HepG2 (cell line): Measurements from ENCODE around the gene MAPK14. TPM values are rescaled to one million over a fixed set of nuclear protein-coding genes. Genes with fewer than 3 reads are reported as not detected.

ENCODE experiments used
- ATF7 ChIP-seq, 2 experiments: fragments of 450-650 bp in 1 of 2; sonication (generic) in 1 of 2; formaldehyde crosslinking in 1 of 2; IDR thresholded peaks; 2 replicates each; pipeline versions ENCODE4 v1.4.0 to v1.6.1; 2016 to 2020; ENCODE audit warnings: antibody characterized with exemption in 1 of 2, mild to moderate bottlenecking in 1 of 2, missing genetic modification reagents in 1 of 2
- EED ChIP-seq: sonication (generic); formaldehyde crosslinking; IDR thresholded peaks from 2 replicates; pipeline ENCODE4 v1.5.0; 2020; ENCODE audit warnings: mild to moderate bottlenecking, missing genetic modification reagents
- FOXP1 ChIP-seq, 2 experiments: fragments of 450-650 bp in 1 of 2; IDR thresholded peaks; 2 replicates each; pipeline ENCODE4 v1.6.1; 2017 to 2018; ENCODE audit warnings: antibody characterized with exemption in 1 of 2
- KAT2B ChIP-seq: fragments of 150-350 bp; IDR thresholded peaks from 2 replicates; pipeline ENCODE4 v1.6.1; 2014; ENCODE audit warnings: low read depth, low read length, borderline replicate concordance
- KDM2A ChIP-seq: sonication (generic); formaldehyde crosslinking; IDR thresholded peaks from 2 replicates; pipeline ENCODE4 v1.4.0; 2020; ENCODE audit warnings: low read depth, missing genetic modification reagents, borderline replicate concordance
- KLF9 ChIP-seq: IDR thresholded peaks from 2 replicates; pipeline ENCODE4 v1.6.1; 2016; ENCODE audit warnings: low read depth
- NCOA2 ChIP-seq: sonication (generic); formaldehyde crosslinking; IDR thresholded peaks from 2 replicates; pipeline ENCODE4 v1.8.0; 2022; ENCODE audit warnings: inconsistent platforms
- NFAT5 ChIP-seq: sonication (generic); formaldehyde crosslinking; IDR thresholded peaks from 2 replicates; pipeline ENCODE4 v1.4.0; 2020; ENCODE audit warnings: missing genetic modification reagents
- POLR2G ChIP-seq: fragments of 200-400 bp; formaldehyde crosslinking; IDR thresholded peaks from 2 replicates; pipeline ENCODE4 v1.6.1; 2018; ENCODE audit warnings: mild to moderate bottlenecking, low read depth, low read length, moderate library complexity
- RBM39 ChIP-seq: fragments of 200-400 bp; formaldehyde crosslinking; IDR thresholded peaks from one replicate; pipeline ENCODE4 v1.6.1; 2018; ENCODE audit warnings: antibody characterized with exemption, mild to moderate bottlenecking, low read depth, low read length; ENCODE audit not compliant: poor library complexity, severe bottlenecking
- SNAPC2 ChIP-seq: sonication (generic); formaldehyde crosslinking; IDR thresholded peaks from 2 replicates; pipeline ENCODE4 v1.8.1; 2022; ENCODE audit warnings: mild to moderate bottlenecking, missing genetic modification reagents
- ZC3H13 ChIP-seq: sonication (generic); formaldehyde crosslinking; IDR thresholded peaks from 2 replicates; pipeline ENCODE4 v1.8.1; 2023; ENCODE audit warnings: mild to moderate bottlenecking, missing genetic modification reagents, moderate library complexity
- ZNF10 ChIP-seq: sonication (generic); formaldehyde crosslinking; IDR thresholded peaks from 2 replicates; pipeline ENCODE4 v1.4.0; 2020; ENCODE audit warnings: mild to moderate bottlenecking, low read depth, missing genetic modification reagents, borderline replicate concordance
- ZNF143 ChIP-seq: sonication (generic); formaldehyde crosslinking; IDR thresholded peaks from 2 replicates; pipeline ENCODE4 v1.4.0; 2020; ENCODE audit warnings: missing genetic modification reagents
- ZNF512 ChIP-seq: sonication (generic); formaldehyde crosslinking; IDR thresholded peaks from 2 replicates; pipeline ENCODE4 v1.4.0; 2020; ENCODE audit warnings: mild to moderate bottlenecking, missing genetic modification reagents
- ZNF747 ChIP-seq: sonication (generic); formaldehyde crosslinking; IDR thresholded peaks from 2 replicates; pipeline ENCODE4 v1.8.1; 2023; ENCODE audit warnings: missing genetic modification reagents, mild to moderate bottlenecking, borderline replicate concordance
- ZNF772 ChIP-seq: sonication (generic); formaldehyde crosslinking; IDR thresholded peaks from 2 replicates; pipeline ENCODE4 v1.5.0; 2020; ENCODE audit warnings: mild to moderate bottlenecking, missing genetic modification reagents
- polyA plus RNA-seq, 8 experiments: library from polyadenylated mRNA; depleted of rRNA in 3 of 8; stranded (reverse) in 7 of 8; unstranded in 1 of 8; fragments of >200 nt; fragmentation: Illumina TruSeq in 4 of 8; extraction: Trizol in 4 of 8; gene quantifications; 2 replicates each; pipeline versions ENCODE4 v1.2.1 to v1.2.3, GENCODE V29; 2011 to 2016; ENCODE audit warnings: low read depth in 4 of 8, missing spikeins in 1 of 8, mixed read lengths in 1 of 8; ENCODE audit not compliant: insufficient read depth in 1 of 8
- total RNA-seq, 5 experiments: library from RNA; depleted of rRNA; stranded (reverse); fragments of >200 nt; fragmentation: Illumina TruSeq; extraction: Trizol; gene quantifications; 2 replicates each; pipeline ENCODE4 v1.2.3, GENCODE V29; 2016; ENCODE audit warnings: low read depth in 1 of 5

Gene MAPK14
- total and polyA plus RNA-seq, 2 of the 13 experiments (the other 11 are each of a cell fraction or from before 2014, with no cell fraction given) = 66.3 to 67.3 TPM

GRCh38 chr6:36123270-36124139 lies 95.9 kb downstream of the MAPK14 start (continued):
- TF ChIP-seq ZNF512 (CRISPR knock-in tag) (0 out of 2 replicates have a peak, but pooled peaks have one; percentile 58), EED (no peak), NCOA2 (CRISPR knock-in tag) (no peak), ZNF747 (CRISPR knock-in tag) (no peak), KLF9 (CRISPR knock-in tag) (no peak), SNAPC2 (CRISPR knock-in tag) (no peak), FOXP1 (IDR thresholded peaks at IDR 0.05) (no peak), FOXP1 (CRISPR knock-in tag; IDR thresholded peaks at IDR 0.05) (no peak), ZC3H13 (no peak), NFAT5 (no peak), KDM2A (CRISPR knock-in tag) (0 out of 2 replicates have a peak, but pooled peaks have one; percentile 0), ZNF143 (no peak), RBM39 (no peak), ZNF10 (CRISPR knock-in tag) (no peak), POLR2G (peak; percentile 36; the same call in 1 of the 2 replicates), ATF7 (IDR thresholded peaks at IDR 0.05) (no peak), ATF7 (CRISPR knock-in tag; IDR thresholded peaks at IDR 0.05) (no peak), ZNF772 (CRISPR knock-in tag) (no peak), KAT2B (no peak)
